DOHH2 (cell line): ENCODE measurements around the gene SEC16A.

Source experiments
- EZH2phosphoT487 ChIP-seq: fragments of 200-600 bp; sonication (generic); IDR thresholded peaks from 2 replicates; pipeline ENCODE4 v1.6.1; 2017; ENCODE audit warnings: borderline replicate concordance, mild to moderate bottlenecking, antibody characterized with exemption, low read length, moderate library complexity, mixed read lengths
- TF ChIP-seq, protein P1 (sequence below): fragments of 200-600 bp; sonication (generic); IDR thresholded peaks from one replicate; pipeline ENCODE4 v1.5.1; 2014; ENCODE audit warnings: antibody characterized with exemption, mild to moderate bottlenecking, low read depth, low read length; ENCODE audit not compliant: poor library complexity, severe bottlenecking

GRCh38 chr9:136467766-136468165 is 15.1 kb downstream of the SEC16A start:
- TF ChIP-seq, protein P1, sequence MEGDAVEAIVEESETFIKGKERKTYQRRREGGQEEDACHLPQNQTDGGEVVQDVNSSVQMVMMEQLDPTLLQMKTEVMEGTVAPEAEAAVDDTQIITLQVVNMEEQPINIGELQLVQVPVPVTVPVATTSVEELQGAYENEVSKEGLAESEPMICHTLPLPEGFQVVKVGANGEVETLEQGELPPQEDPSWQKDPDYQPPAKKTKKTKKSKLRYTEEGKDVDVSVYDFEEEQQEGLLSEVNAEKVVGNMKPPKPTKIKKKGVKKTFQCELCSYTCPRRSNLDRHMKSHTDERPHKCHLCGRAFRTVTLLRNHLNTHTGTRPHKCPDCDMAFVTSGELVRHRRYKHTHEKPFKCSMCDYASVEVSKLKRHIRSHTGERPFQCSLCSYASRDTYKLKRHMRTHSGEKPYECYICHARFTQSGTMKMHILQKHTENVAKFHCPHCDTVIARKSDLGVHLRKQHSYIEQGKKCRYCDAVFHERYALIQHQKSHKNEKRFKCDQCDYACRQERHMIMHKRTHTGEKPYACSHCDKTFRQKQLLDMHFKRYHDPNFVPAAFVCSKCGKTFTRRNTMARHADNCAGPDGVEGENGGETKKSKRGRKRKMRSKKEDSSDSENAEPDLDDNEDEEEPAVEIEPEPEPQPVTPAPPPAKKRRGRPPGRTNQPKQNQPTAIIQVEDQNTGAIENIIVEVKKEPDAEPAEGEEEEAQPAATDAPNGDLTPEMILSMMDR, result no peak
- TF ChIP-seq EZH2phosphoT487, result no peak
